GM18520 (cell line): ENCODE results near the gene TNIP2.
A peak's percentile ranks its signal among the peaks of the same experiment; 100 is the strongest.
"Not testable (repeated sequence)": the region's sequence is repeated elsewhere in the genome, so short reads cannot be mapped to it uniquely, and the experiment has no call there.

ENCODE experiments used
- ATAC-seq: cut with Tn5 transposase; IDR thresholded peaks from one replicate; pipeline ENCODE4 v1.9.1; 2021; ENCODE audit not compliant: unreplicated experiment

The TNIP2 gene

DNA sequence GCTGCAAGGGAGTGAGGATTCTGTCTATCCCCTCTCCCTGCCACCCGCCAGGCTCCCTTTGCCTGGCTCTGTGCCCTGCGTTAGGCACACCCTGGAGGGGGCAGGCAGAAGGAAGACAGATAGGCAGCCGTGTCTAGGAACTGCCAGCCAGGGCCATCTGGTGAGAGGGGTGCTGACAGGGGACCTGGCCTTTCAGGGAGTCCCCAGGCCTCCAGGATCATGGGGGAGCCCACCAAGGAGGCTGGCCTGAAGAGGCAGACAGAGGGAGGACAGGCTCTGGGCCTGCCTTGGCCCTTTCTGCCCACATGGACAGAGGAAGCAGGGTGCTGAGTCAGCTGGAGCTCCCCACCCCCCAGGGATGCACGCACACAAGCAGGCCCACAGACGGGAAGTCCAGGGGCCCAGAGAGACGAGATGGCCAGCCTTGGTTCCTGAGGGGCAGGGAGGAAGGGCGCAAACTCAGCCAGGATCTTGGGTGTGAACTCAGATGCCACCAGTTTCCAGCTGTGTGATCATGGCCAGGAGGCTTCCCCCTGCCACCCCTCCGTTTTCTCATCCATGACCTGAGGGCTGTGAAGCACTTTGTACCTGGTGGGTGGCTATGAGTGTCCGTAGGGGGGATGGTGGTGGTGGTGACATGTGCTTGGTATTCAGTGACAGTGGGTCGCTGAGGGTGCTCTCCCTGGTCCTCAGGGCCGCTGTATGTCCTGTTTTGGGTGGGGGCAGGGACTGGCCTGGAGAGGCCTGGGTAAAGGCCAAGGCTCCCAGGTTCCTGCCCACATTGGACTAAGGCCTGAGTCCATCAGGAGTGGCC is 38.6 kb upstream of the TNIP2 start:
- ATAC-seq = no peak

DNA sequence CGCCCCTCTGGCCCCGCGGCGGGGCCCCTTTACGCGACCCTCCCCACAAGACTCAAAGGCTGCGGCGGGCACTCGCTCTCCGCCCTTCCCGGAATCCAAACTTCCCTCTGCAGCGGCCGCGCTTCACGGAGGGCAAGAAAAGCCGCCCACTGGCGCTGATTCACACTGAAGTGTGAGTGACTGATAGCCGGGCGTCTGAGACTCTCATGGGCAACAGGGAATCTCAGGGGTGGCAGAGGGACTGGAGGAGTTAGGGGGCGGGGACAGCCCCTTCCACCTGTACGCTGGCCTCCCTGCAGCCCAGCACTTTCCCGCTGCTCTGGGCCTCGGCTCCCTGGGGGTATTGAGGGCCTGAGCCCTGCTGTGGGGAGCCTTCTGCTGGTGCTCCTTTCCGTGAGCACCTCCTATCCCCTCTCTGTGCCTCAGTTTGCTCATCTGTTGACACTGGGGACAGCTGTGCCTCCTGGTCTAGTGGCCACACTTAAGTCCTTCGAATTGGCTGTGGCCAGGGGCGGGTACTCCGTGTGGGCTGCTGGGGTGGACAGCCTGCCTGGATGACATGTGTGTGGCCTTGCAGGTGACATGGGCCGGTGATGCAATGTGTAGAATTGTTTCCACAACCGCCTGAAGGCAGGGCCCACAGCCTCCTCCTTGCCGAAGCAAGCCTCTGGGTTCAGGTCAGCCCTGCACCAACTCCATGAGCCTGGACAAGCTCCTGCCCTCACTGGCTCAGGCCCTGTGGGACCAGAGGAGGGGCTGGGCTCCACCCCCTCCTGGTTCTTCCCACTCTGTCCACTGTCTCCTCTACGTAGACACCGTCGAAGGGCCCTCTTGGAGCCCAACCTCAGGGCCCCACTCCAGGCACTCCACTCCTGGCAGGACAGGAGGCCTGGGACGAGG is 37.7 kb upstream of the TNIP2 start:
- ATAC-seq = no peak

DNA sequence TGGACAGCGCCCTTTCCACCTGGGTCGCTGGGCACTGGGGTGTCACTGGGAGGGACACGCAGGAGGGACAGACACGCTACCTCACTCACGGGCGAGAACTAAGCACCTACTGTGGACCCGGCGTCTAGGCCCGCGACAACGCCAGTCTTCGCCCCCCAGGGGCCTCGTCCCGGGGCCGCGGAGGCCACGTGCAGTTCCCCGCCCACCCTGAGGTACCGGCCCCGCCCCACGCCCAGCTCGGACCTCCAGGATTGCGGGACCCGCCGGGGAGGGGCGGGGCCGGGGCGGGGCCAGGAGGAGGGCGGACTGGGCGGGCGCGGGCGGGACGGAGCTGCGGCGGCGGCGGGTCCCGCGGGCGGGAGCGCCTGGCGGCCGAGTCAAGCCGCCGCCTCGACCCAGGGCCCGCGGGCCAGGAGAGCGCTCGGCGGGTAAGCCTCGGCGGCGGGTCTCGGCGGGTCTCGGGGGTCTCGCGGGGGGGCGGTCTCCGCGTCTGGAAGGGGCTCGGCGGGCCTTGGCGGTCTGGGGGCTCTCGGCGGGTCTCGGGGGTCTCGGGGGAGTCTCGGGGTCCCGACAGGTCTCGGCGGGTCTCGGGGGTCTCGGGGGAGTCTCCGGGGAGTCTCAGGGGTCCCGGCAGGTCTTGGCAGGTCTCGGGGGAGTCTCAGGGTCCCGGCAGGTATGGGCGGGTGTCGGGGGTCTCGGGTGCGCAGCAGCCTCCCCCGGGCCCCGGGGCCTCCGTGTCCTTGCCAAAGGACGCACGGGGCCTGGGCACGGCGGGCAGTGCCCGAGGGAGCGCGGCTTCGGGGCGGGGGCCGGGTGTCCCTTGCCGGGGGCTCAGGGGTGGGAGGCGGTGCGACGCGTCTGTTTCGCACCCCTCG is 36.8 kb upstream of the TNIP2 start, which contains the start of gene SH3BP2:
Gene SH3BP2 (plus strand): TSS at position 375 of the 875 bp plus-strand sequence. CDS start 27,533 bp downstream, outside the sequence.
- no peak for ATAC-seq

DNA sequence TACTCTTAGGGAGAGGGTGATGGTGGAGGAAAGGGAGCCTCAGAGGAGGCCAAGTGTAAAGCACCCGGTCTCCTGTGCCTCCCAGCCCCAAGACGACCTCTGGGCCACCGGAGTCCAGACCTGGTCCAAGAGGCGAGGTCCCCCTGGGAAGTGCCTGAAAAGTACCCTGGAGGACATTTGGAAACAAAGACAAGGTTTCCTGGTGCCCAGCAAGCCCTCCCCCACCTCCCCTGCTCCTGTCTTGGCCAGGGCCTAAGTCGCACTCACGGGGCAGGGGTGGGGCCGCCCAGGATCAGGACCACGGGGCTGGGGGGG is 36.2 kb upstream of the TNIP2 start:
- ATAC-seq = no peak

GRCh38 chr4:2791518-2792395 is 35.6 kb upstream of the TNIP2 start:
- no peak for ATAC-seq

DNA sequence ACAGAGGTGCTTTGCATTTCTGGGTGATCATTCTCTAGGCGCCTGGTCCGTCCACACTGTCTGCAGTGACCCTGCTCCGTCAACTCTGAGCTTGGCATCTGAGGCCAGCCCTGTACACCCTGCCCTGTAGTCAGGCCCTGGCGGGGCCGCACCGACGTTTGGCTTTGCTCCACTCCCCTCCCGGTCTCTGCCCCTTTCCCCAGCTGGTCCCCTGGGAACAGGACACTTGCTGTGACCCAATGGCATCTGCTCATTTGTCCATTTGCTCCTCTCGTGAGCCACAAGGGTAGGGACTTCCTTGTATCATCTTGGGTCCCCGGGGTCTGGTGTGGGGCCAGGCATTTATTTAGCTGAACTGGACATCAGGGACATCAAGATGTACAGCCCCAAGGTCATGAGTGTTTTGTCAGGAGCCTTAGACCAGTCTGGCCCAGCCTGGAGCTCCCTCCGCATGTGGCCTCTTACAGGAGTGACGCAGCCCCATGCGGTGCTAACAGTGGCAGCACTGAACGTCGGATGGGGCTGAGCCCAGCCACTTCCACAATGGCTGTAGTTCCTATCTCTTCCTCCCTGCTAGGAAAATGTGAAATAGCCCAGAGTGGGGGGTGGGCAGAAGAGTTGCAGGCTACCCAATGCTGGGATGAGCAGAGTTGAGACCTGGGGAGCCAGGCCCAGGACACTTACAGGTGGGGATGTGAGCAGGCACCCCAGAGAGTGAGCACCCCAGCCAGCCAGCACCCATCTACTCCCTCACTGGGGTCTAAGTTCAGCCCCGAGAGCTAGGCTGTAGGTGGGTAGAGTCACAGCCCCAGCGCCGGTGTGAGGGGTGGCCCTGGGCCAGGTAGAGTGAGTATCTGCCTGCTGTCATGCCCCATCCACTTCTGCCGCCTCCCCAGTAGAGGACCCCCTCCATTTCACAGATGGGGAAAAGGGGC is 34.7 kb upstream of the TNIP2 start:
- ATAC-seq = no peak

- no peak for ATAC-seq
Observed at GRCh38 chr4:2789793-2790582, 33.9 kb upstream of the TNIP2 start.

DNA sequence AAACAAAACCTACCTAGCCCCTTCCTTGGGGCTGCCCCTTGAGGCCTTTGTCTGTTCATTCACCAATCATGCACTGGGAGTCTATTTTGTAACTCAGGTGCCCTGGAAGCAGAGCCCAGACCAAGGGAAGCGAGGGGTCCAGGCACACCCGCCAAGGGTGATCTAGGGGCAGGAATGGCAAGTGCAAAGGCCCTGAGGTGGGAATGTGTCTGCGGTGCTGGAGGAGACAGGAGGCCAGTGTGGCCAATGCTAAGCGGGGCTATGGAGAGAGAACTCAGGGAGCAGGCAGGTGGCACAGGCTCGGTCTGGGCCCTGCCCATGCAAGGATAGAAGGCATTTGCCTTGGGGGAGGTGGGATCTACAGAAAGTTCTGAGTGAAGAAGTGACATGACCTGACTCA is 33.2 kb upstream of the TNIP2 start:
- no peak for ATAC-seq

DNA sequence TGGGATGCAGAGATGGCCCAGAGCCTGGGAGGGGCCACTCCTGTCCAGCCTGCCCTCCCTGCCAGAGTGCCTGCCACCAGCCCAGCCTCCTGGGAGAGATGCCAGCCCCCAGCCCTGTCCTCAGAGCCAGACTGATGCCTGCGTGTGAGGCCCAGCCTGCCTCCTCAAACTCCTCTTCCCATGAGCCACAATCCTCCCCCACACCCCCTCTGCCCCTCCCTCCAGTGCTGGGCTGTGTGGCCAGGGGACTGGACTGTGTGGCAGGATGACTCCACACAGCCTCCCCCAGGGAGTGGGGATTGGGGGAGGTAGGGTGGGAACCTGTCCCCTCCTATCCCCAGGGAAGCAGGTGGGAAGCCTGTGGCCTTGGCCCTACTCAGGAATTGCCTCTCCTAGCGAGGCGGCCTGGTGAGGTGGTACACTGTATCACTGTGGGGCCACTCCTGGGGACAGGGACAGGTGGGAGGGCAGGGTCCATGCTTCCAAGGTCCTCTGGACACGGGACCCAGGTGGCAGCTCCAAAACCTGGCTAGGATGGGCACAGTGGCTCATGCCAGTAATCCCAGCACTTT is 32.5 kb upstream of the TNIP2 start:
- no peak for ATAC-seq

- ATAC-seq = no peak
Observed at GRCh38 chr4:2788101-2788500, 32.0 kb upstream of the TNIP2 start.

GRCh38 chr4:2787230-2788100 is 31.3 kb upstream of the TNIP2 start:
- ATAC-seq = peak; percentile 57

GRCh38 chr4:2786794-2787229 is 30.7 kb upstream of the TNIP2 start:
- no peak for ATAC-seq

DNA sequence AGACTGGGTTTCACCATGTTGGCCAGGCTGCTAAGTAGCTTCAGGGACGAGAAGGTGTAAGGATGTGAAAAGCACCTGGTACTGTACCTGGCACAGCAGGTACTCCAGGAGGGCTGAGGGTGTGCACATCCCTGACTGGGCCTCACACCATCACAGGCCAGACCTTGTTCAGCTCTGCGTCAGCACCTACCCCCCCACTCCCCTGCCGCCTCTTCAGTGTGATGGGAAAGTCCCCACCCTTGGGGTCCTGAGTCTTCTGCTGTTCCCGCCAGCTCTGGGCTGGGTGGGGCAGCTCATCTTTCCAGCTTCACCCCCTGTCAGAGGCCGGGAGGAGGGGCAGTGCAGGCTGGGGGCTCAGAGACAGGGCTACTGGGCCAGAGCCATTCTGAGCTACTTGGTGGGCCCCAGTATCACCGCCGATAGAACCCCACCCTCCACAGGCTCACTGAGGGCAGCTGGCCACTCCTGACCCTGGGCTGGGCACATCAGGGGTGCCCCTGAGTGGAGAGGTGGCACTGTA is 30.1 kb upstream of the TNIP2 start:
- ATAC-seq = no peak

DNA sequence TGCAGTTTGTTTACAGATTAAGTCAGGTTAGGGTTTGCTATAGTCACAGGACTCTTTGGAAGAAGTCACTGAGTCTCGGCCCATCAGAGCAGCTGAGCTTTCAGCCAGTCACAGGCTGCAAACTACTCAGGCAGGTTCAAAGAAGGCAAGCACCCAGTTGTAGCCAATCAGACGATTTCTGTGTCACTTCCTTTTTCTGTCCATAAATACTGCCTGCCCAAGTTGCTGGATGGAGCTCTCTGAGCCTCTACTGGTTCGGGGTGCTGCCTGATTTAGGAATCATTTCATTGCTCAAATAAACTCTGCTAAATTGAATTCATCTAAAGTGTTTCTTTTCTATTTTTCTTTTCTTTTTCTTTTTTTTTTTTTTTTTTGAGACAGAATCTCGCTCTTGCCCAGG is 29.5 kb upstream of the TNIP2 start:
- no peak for ATAC-seq

DNA sequence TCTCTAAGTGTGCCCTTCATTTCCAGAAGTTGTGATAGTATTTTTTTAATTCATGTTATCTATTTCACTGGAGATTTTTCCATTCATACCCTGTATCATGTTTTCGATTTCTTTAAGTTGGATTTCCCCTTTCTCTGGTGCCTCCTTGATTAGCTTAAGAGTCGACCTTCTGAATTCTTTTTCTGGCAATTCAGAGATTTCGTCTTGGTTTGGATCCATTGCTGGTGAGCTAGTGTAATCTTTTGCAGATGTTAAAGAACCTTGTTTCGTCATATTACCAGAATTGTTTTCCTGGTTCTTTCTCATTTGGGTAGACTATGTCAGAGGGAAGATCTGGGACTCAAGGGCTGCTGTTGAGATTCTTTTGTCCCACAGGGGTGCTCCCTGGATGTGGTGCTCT is 27.7 kb upstream of the TNIP2 start:
- ATAC-seq = no peak

GRCh38 chr4:2781911-2782310 is 25.8 kb upstream of the TNIP2 start:
- no peak for ATAC-seq

- not testable (repeated sequence) for ATAC-seq
Observed at GRCh38 chr4:2780643-2781042, 24.5 kb upstream of the TNIP2 start.
